Measurements from ENCODE around the gene IL17REL. TPM values are rescaled to one million over a fixed set of nuclear protein-coding genes. Genes with fewer than 3 reads are reported as not detected.
A peak's percentile ranks its signal among the peaks of the same experiment; 100 is the strongest.

The IL17REL gene
- total and polyA plus RNA-seq, 10 of the 15 experiments (the other 5 are each of a cell fraction or from before 2014, with no cell fraction given) = 0.03 TPM; not detected in 9

GRCh38 chr22:49972163-49973017 is 40.2 kb downstream of the IL17REL start (continued):
- TF ChIP-seq BHLHE40 (IDR thresholded peaks at IDR 0.05; ENCODE audit: borderline replicate concordance in 1 of 2, low read depth in 2 of 2, low read length in 1 of 2) (0 out of 4 replicates have a peak, but pooled peaks of 1 of the 2 experiments have one; percentile 4), RB1 (IDR thresholded peaks at IDR 0.05; ENCODE audit: borderline replicate concordance) (no peak), E4F1 (IDR thresholded peaks at IDR 0.05; ENCODE audit: borderline replicate concordance, partially characterized antibody) (peak; percentile 19)

GRCh38 chr22:49971232-49972162 is 41.1 kb downstream of the IL17REL start:
- FAIRE-seq (no peak), DNase-seq (ENCODE audit: low read depth, low spot score) (no peak), ATAC-seq (peak; percentile 50)
- no peaks in the 10 kb centered on the region for H3K36me3 ChIP-seq (ENCODE audit: control insufficient read depth in 2 of 2, insufficient read depth in 2 of 2, low read length in 1 of 2)
- CTCF ChIA-PET = interaction anchor here (0.6 to 1.0 kb wide), 3 partner anchors 9 to 247 kb away, joined by 3 read pairs; no protein-coding TSS in a partner anchor
- intact Hi-C loops (cut with micrococcal nuclease; ENCODE audit: unreplicated experiment) (loop anchor here (2.0 kb wide), 1 partner anchor 41 kb away; no protein-coding TSS in a partner anchor), in situ Hi-C loops (cut with MboI) (no loop called here)
- POLR2A ChIA-PET = interaction anchor here (0.6 to 1.8 kb wide), 9 partner anchors 9 to 151 kb away, joined by 3 to 14 read pairs (median 3); no protein-coding TSS in a partner anchor
- no peaks in the 10 kb centered on the region for H3K9me3 ChIP-seq (replicated peaks; ENCODE audit: control insufficient read depth, insufficient read depth, low read length)
- H4K20me1 ChIP-seq (ENCODE audit: control insufficient read depth, insufficient read depth) = no peaks in the 10 kb centered on the region
- peak overlapping the region; percentile 89 for H3K27ac ChIP-seq (ENCODE audit: control insufficient read depth, insufficient read depth)
- peaks cover 35% of the 10 kb centered on the region for H3K4me1 ChIP-seq (ENCODE audit: control insufficient read depth, insufficient read depth, low read length)
- peaks cover 10% of the 10 kb centered on the region for H3K79me2 ChIP-seq (ENCODE audit: control insufficient read depth, insufficient read depth, low read length)
- H2AFZ ChIP-seq (ENCODE audit: control insufficient read depth, low read depth, low read length) = peak overlapping the region; percentile 51
- TSS peak; percentile 75 for BruUV-seq (replicated peaks)
- WGBS (ENCODE audit: insufficient coverage, insufficient replicate concordance, low lambda C conversion rate, missing lambda C conversion rate) = 2% methylated on average over 44 of the region's 81 CpGs
- SMC1A ChIA-PET (ENCODE audit: uncharacterized antibody, unreplicated experiment) = interaction anchor here (0.7 kb wide), 1 partner anchor 525 kb away, joined by 3 read pairs; no protein-coding TSS in a partner anchor
- peak overlapping the region; percentile 96 for H3K4me2 ChIP-seq (ENCODE audit: control insufficient read depth, insufficient read depth)
- no peaks in the 10 kb centered on the region for H3K27me3 ChIP-seq (replicated peaks in 1 of 2; ENCODE audit: control insufficient read depth in 2 of 2, insufficient read depth in 2 of 2, low read length in 1 of 2)
- H3K9ac ChIP-seq (ENCODE audit: control insufficient read depth, insufficient read depth, low read length) = peak overlapping the region; percentile 86
- RAD21 ChIA-PET (ENCODE audit: unreplicated experiment) = interaction anchor here (0.6 to 1.1 kb wide), 6 partner anchors 9 to 218 kb away, joined by 3 to 6 read pairs (median 4); no protein-coding TSS in a partner anchor
- peak overlapping the region; percentile 76 for H3K4me3 ChIP-seq
- TF ChIP-seq ZNF217 (IDR thresholded peaks at IDR 0.05) (no peak), NR2C1 (IDR thresholded peaks at IDR 0.05) (0 out of 2 replicates have a peak, but pooled peaks have one; percentile 4), BCL11A (IDR thresholded peaks at IDR 0.05; ENCODE audit: low read depth, low read length) (0 out of 2 replicates have a peak, but pooled peaks have one; percentile 13), ZNF622 (IDR thresholded peaks at IDR 0.05) (no peak), SMARCA5 (IDR thresholded peaks at IDR 0.05) (0 out of 2 replicates have a peak, but pooled peaks have one; percentile 9), NFIC (IDR thresholded peaks at IDR 0.05; ENCODE audit: low read depth, low read length) (no peak), TARDBP (IDR thresholded peaks at IDR 0.05; ENCODE audit: borderline replicate concordance) (no peak), NFYA (IDR thresholded peaks at IDR 0.05; ENCODE audit: borderline replicate concordance, low read depth, low read length) (no peak), POLR2A (IDR thresholded peaks at IDR 0.05; ENCODE audit: low read depth, low read length) (peak; percentile 56), IRF5 (IDR thresholded peaks at IDR 0.05; ENCODE audit: borderline replicate concordance) (no peak), RAD51 (IDR thresholded peaks at IDR 0.05) (no peak), LARP7 (IDR thresholded peaks at IDR 0.05) (no peak; the same call in 1 of the 2 replicates), CREM (IDR thresholded peaks at IDR 0.05; ENCODE audit: low read depth) (no peak), RUNX3 (IDR thresholded peaks at IDR 0.05; ENCODE audit: low read length) (no peak), RCOR1 (conservative IDR thresholded peaks at IDR 0.05; ENCODE audit: low read depth, low read length) (no peak)
